ENCODE measurements around the gene LIN7B. TPM values are rescaled to one million over a fixed set of nuclear protein-coding genes. Genes with fewer than 3 reads are reported as not detected.

Gene LIN7B
- total RNA-seq, 2 experiments from 2014 or later: 2.1 to 4.4 TPM

GRCh38 chr19:49148044-49148682 is 34.0 kb downstream of the LIN7B start:
- CTCF ChIA-PET: interaction anchor here (1.1 to 6.2 kb wide), 6 partner anchors 9 to 51 kb away, joined by 3 to 36 read pairs (median 4); partner anchors contain the start of gene LIN7B
- H3K27me3 Mint-ChIP-seq: peaks cover 57% of the 10 kb centered on the region
- intact Hi-C loops (cut with micrococcal nuclease): loop anchor here (5.0 kb wide), 1 partner anchor 51 kb away; no protein-coding TSS in a partner anchor
- no peak for TF ChIP-seq CTCF (IDR thresholded peaks at IDR 0.05)
- H3K27ac Mint-ChIP-seq: no peak overlapping the region
- H3K9me3 Mint-ChIP-seq: no peaks in the 10 kb centered on the region
- H3K4me3 Mint-ChIP-seq: no peak overlapping the region
- DNase-seq (no peak), ATAC-seq (no peak)
- POLR2A ChIA-PET: interaction anchor here (0.6 to 1.7 kb wide), 2 partner anchors 14 to 353 kb away, joined by 3 to 7 read pairs; no protein-coding TSS in a partner anchor
- H3K4me1 Mint-ChIP-seq (ENCODE audit: low read depth): peaks cover 28% of the 10 kb centered on the region
- no peaks in the 10 kb centered on the region for H3K36me3 Mint-ChIP-seq (ENCODE audit: low read depth)

- DNase-seq (peak; percentile 95), ATAC-seq (peak; percentile 68)
- peaks cover 1% of the 10 kb centered on the region for H3K9me3 Mint-ChIP-seq
- POLR2A ChIA-PET: interaction anchor here (0.6 to 1.7 kb wide), 3 partner anchors 15 to 354 kb away, joined by 3 to 7 read pairs (median 3); no protein-coding TSS in a partner anchor
- peak overlapping the region; percentile 62 for H3K4me3 Mint-ChIP-seq
- H3K36me3 Mint-ChIP-seq (ENCODE audit: low read depth): no peaks in the 10 kb centered on the region
- peaks cover 63% of the 10 kb centered on the region for H3K27me3 Mint-ChIP-seq
- CTCF ChIA-PET: interaction anchor here (0.9 to 6.2 kb wide), 8 partner anchors 10 to 60 kb away, joined by 3 to 36 read pairs (median 4); partner anchors contain the start of gene LIN7B
- H3K4me1 Mint-ChIP-seq (ENCODE audit: low read depth): peaks cover 27% of the 10 kb centered on the region
- no peak for TF ChIP-seq CTCF (IDR thresholded peaks at IDR 0.05)
- intact Hi-C loops (cut with micrococcal nuclease): loop anchor here (5.0 kb wide), 1 partner anchor 52 kb away; no protein-coding TSS in a partner anchor
- H3K27ac Mint-ChIP-seq: no peak overlapping the region
Observed at GRCh38 chr19:49148784-49149651, 34.8 kb downstream of the LIN7B start.

GRCh38 chr19:49149652-49150105 is 35.5 kb downstream of the LIN7B start:
- Mint-ChIP-seq H3K9me3 (peaks cover 2% of the 10 kb centered on the region), H3K27ac (no peak overlapping the region), H3K4me1 (ENCODE audit: low read depth) (peaks cover 27% of the 10 kb centered on the region), H3K36me3 (ENCODE audit: low read depth) (no peaks in the 10 kb centered on the region), H3K27me3 (peaks cover 68% of the 10 kb centered on the region), H3K4me3 (peak overlapping the region; percentile 69)
- ATAC-seq (no peak), DNase-seq (no peak)
- CTCF ChIA-PET: interaction anchor here (0.9 to 6.2 kb wide), 5 partner anchors 29 to 59 kb away, joined by 3 to 36 read pairs (median 5); partner anchors contain the start of gene LIN7B
- TF ChIP-seq CTCF (IDR thresholded peaks at IDR 0.05): no peak
- POLR2A ChIA-PET: interaction anchor here (0.6 to 1.7 kb wide), 2 partner anchors 15 to 75 kb away, joined by 3 to 7 read pairs; no protein-coding TSS in a partner anchor
- intact Hi-C loops (cut with micrococcal nuclease): loop anchor here (5.0 kb wide), 1 partner anchor 52 kb away; no protein-coding TSS in a partner anchor

- H3K36me3 Mint-ChIP-seq (ENCODE audit: low read depth): no peaks in the 10 kb centered on the region
- H3K27ac Mint-ChIP-seq: no peak overlapping the region
- ChIA-PET CTCF (interaction anchor here (0.9 to 1.5 kb wide), 4 partner anchors 36 to 58 kb away, joined by 3 to 10 read pairs (median 3); partner anchors contain the start of gene LIN7B), POLR2A (interaction anchor here (0.6 to 0.9 kb wide), 2 partner anchors 12 to 74 kb away, joined by 3 read pairs; no protein-coding TSS in a partner anchor)
- ATAC-seq (peak; percentile 13), DNase-seq (peak; percentile 46)
- H3K9me3 Mint-ChIP-seq: peaks cover 2% of the 10 kb centered on the region
- H3K4me3 Mint-ChIP-seq: peak overlapping the region; percentile 69
- peaks cover 27% of the 10 kb centered on the region for H3K4me1 Mint-ChIP-seq (ENCODE audit: low read depth)
- H3K27me3 Mint-ChIP-seq: peaks cover 66% of the 10 kb centered on the region
- no peak for TF ChIP-seq CTCF (IDR thresholded peaks at IDR 0.05)
- intact Hi-C loops (cut with micrococcal nuclease): no loop called here
Observed at GRCh38 chr19:49150106-49150943, 36.2 kb downstream of the LIN7B start.
